GM12878 (cell line): ENCODE results near the gene METTL8. TPM values are rescaled to one million over a fixed set of nuclear protein-coding genes. Genes with fewer than 3 reads are reported as not detected.
A peak's percentile ranks its signal among the peaks of the same experiment; 100 is the strongest.

ENCODE experiments used
- CREM ChIP-seq: IDR thresholded peaks from 2 replicates; pipeline ENCODE4 v1.6.1; 2014; ENCODE audit warnings: antibody characterized with exemption, low read depth
- EP300 ChIP-seq, 2 experiments: fragments of 150-350 bp in 1 of 2; IDR thresholded peaks; 2 replicates each; pipeline ENCODE4 v1.6.1; 2011 to 2012; ENCODE audit warnings: low read depth in 2 of 2, low read length in 2 of 2, borderline replicate concordance in 1 of 2, improper control_type of control experiment in 1 of 2, inconsistent platforms in 1 of 2; ENCODE audit not compliant: control insufficient read depth in 1 of 2
- HCFC1 ChIP-seq: fragments of 150-350 bp; IDR thresholded peaks from 2 replicates; pipeline ENCODE4 v1.6.1; 2014; ENCODE audit warnings: low read length
- KAT2A ChIP-seq: conservative IDR thresholded peaks from 2 replicates; pipeline ENCODE4 v1.6.1; 2011; ENCODE audit warnings: low read depth, low read length; ENCODE audit not compliant: control insufficient read depth
- NBN ChIP-seq: fragments of 450-650 bp; IDR thresholded peaks from 2 replicates; pipeline ENCODE4 v1.6.1; 2016
- POU2F2 ChIP-seq: IDR thresholded peaks from 3 replicates; pipeline ENCODE4 v1.6.1; 2011; ENCODE audit warnings: low read depth, mild to moderate bottlenecking, low read length, borderline replicate concordance
- RAD51 ChIP-seq: fragments of 450-650 bp; IDR thresholded peaks from 2 replicates; pipeline ENCODE4 v1.6.1; 2016; ENCODE audit warnings: moderate library complexity, mild to moderate bottlenecking, inconsistent platforms
- RB1 ChIP-seq: fragments of 450-650 bp; formaldehyde crosslinking; IDR thresholded peaks from 2 replicates; pipeline ENCODE4 v1.6.1; 2017; ENCODE audit warnings: mild to moderate bottlenecking, borderline replicate concordance
- RUNX3 ChIP-seq: IDR thresholded peaks from 2 replicates; pipeline ENCODE4 v1.6.1; 2012; ENCODE audit warnings: low read length, inconsistent platforms
- SMAD1 ChIP-seq: fragments of 450-650 bp; IDR thresholded peaks from 2 replicates; pipeline ENCODE4 v1.6.1; 2018; ENCODE audit warnings: mild to moderate bottlenecking, low read depth; ENCODE audit not compliant: partially characterized antibody
- SREBF2 ChIP-seq: IDR thresholded peaks from 2 replicates; pipeline ENCODE4 v1.6.1; 2012; ENCODE audit warnings: mild to moderate bottlenecking, low read length
- SUZ12 ChIP-seq: fragments of 200-600 bp; sonication (generic); IDR thresholded peaks from one replicate; pipeline ENCODE4 v1.6.1; 2018; ENCODE audit warnings: antibody characterized with exemption, mild to moderate bottlenecking; ENCODE audit not compliant: unreplicated experiment
- TAF1 ChIP-seq: IDR thresholded peaks from 2 replicates; pipeline ENCODE4 v1.6.1; 2011; ENCODE audit warnings: mild to moderate bottlenecking, low read depth, low read length, borderline replicate concordance
- WRNIP1 ChIP-seq: IDR thresholded peaks from 2 replicates; pipeline ENCODE4 v1.6.1; 2011; ENCODE audit warnings: low read depth, low read length, improper control_type of control experiment, borderline replicate concordance
- YY1 ChIP-seq: IDR thresholded peaks from 2 replicates; pipeline ENCODE4 v1.6.1; 2011; ENCODE audit warnings: low read depth, mild to moderate bottlenecking, low read length
- ZBTB4 ChIP-seq: fragments of 450-650 bp; formaldehyde crosslinking; IDR thresholded peaks from 2 replicates; pipeline ENCODE4 v1.4.0; 2022; ENCODE audit warnings: mild to moderate bottlenecking, moderate library complexity
- ZNF274 ChIP-seq: IDR thresholded peaks from one replicate; pipeline ENCODE4 v1.8.0; 2011; ENCODE audit not compliant: insufficient read length, insufficient read depth
- polyA plus RNA-seq, 11 experiments: library from polyadenylated mRNA; depleted of rRNA in 4 of 11; unstranded in 6 of 11; stranded (reverse) in 5 of 11; fragments of >200 nt; fragmentation: Nextera tagmentation in 4 of 11; fragmentation: Illumina TruSeq in 1 of 11; extraction: Ambion mirVana in 4 of 11; extraction: Trizol in 1 of 11; gene quantifications; 1 replicate in 1 of 11; 2 replicates in 10 of 11; pipeline versions ENCODE4 v1.2.1 to v1.2.3, GENCODE V29; 2011 to 2016; ENCODE audit warnings: inconsistent platforms in 2 of 11, missing spikeins in 2 of 11, low read depth in 1 of 11
- total RNA-seq, 4 experiments: library from RNA; depleted of rRNA in 3 of 4; stranded (reverse); fragments of >200 nt in 3 of 4; fragmentation: Illumina TruSeq in 1 of 4; extraction: Trizol in 1 of 4; gene quantifications; 2 replicates each; pipeline versions ENCODE4 v1.2.1 to v1.2.3, GENCODE V29; 2013 to 2021
- TF ChIP-seq, protein P1 (sequence below): IDR thresholded peaks from 2 replicates; pipeline ENCODE4 v1.6.1; 2012; ENCODE audit warnings: improper control_type of control experiment, low read depth, low read length; ENCODE audit not compliant: insufficient replicate concordance
- TF ChIP-seq, protein P2 (sequence below): IDR thresholded peaks from 2 replicates; pipeline ENCODE4 v1.6.1; 2012; ENCODE audit warnings: mild to moderate bottlenecking, low read depth, low read length

METTL8 gene
- total and polyA plus RNA-seq, 10 of the 15 experiments (the other 5 are each of a cell fraction or from before 2014, with no cell fraction given), result 30.8 to 96.3 (median 51.5) TPM

DNA sequence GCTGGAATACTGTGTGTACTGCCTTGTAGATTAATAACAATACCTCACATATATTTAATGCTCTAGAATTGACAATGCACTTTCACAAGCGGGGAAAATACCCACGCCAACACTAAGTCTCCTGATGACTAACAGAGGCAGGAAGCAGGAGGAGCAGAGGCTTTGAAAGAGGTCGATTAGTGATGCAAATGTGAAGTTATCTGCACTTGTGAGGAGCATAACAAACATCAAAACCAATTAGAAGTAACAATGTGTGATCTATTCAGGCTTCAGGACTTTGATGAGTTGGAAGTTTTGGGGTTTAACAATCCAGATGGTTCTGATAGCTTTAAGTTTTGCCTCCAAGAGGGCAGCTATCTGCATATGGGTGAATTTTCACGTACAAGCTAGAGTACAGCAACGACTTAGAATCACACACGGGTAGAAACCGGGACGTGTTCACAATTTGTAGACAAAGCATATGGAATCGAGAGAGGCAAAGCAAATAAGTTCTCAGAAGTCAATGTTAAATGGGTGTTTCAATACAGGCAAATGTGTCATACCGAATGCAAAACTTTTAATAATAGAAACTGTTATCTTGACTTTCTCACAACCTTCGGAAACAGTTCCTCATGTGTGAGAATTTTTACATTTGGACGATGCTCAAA is 114.5 kb downstream of the METTL8 start (continued):
- TF ChIP-seq WRNIP1 (no peak), ZNF274 (no peak), NBN (peak; percentile 79), POU2F2 (peak; percentile 86), CREM (peak; percentile 95), TAF1 (no peak; the same call in 1 of the 2 replicates), ZBTB4 (CRISPR knock-in tag) (no peak), RUNX3 (peak; percentile 91), KAT2A (no peak), SREBF2 (no peak), SMAD1 (peak; percentile 58), EP300 (IDR thresholded peaks at IDR 0.05; ENCODE audit: borderline replicate concordance in 1 of 2, control insufficient read depth in 1 of 2, low read depth in 2 of 2, low read length in 2 of 2) (peak; percentile 97 to 98), RB1 (peak; percentile 25; the same call in 1 of the 2 replicates), RAD51 (no peak), YY1 (0 out of 2 replicates have a peak, but pooled peaks have one; percentile 8), HCFC1 (no peak), SUZ12 (no peak)
- TF ChIP-seq, protein P1, sequence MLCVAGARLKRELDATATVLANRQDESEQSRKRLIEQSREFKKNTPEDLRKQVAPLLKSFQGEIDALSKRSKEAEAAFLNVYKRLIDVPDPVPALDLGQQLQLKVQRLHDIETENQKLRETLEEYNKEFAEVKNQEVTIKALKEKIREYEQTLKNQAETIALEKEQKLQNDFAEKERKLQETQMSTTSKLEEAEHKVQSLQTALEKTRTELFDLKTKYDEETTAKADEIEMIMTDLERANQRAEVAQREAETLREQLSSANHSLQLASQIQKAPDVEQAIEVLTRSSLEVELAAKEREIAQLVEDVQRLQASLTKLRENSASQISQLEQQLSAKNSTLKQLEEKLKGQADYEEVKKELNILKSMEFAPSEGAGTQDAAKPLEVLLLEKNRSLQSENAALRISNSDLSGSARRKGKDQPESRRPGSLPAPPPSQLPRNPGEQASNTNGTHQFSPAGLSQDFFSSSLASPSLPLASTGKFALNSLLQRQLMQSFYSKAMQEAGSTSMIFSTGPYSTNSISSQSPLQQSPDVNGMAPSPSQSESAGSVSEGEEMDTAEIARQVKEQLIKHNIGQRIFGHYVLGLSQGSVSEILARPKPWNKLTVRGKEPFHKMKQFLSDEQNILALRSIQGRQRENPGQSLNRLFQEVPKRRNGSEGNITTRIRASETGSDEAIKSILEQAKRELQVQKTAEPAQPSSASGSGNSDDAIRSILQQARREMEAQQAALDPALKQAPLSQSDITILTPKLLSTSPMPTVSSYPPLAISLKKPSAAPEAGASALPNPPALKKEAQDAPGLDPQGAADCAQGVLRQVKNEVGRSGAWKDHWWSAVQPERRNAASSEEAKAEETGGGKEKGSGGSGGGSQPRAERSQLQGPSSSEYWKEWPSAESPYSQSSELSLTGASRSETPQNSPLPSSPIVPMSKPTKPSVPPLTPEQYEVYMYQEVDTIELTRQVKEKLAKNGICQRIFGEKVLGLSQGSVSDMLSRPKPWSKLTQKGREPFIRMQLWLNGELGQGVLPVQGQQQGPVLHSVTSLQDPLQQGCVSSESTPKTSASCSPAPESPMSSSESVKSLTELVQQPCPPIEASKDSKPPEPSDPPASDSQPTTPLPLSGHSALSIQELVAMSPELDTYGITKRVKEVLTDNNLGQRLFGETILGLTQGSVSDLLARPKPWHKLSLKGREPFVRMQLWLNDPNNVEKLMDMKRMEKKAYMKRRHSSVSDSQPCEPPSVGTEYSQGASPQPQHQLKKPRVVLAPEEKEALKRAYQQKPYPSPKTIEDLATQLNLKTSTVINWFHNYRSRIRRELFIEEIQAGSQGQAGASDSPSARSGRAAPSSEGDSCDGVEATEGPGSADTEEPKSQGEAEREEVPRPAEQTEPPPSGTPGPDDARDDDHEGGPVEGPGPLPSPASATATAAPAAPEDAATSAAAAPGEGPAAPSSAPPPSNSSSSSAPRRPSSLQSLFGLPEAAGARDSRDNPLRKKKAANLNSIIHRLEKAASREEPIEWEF, result peak; percentile 78
- TF ChIP-seq, protein P2, sequence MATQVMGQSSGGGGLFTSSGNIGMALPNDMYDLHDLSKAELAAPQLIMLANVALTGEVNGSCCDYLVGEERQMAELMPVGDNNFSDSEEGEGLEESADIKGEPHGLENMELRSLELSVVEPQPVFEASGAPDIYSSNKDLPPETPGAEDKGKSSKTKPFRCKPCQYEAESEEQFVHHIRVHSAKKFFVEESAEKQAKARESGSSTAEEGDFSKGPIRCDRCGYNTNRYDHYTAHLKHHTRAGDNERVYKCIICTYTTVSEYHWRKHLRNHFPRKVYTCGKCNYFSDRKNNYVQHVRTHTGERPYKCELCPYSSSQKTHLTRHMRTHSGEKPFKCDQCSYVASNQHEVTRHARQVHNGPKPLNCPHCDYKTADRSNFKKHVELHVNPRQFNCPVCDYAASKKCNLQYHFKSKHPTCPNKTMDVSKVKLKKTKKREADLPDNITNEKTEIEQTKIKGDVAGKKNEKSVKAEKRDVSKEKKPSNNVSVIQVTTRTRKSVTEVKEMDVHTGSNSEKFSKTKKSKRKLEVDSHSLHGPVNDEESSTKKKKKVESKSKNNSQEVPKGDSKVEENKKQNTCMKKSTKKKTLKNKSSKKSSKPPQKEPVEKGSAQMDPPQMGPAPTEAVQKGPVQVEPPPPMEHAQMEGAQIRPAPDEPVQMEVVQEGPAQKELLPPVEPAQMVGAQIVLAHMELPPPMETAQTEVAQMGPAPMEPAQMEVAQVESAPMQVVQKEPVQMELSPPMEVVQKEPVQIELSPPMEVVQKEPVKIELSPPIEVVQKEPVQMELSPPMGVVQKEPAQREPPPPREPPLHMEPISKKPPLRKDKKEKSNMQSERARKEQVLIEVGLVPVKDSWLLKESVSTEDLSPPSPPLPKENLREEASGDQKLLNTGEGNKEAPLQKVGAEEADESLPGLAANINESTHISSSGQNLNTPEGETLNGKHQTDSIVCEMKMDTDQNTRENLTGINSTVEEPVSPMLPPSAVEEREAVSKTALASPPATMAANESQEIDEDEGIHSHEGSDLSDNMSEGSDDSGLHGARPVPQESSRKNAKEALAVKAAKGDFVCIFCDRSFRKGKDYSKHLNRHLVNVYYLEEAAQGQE, result no peak
